OCI-LY7 (cell line): ENCODE data around the gene DHRS4L2. TPM values are rescaled to one million over a fixed set of nuclear protein-coding genes. Genes with fewer than 3 reads are reported as not detected.
A peak's percentile ranks its signal among the peaks of the same experiment; 100 is the strongest.
"Not testable (repeated sequence)": the region's sequence is repeated elsewhere in the genome, so short reads cannot be mapped to it uniquely, and the experiment has no call there.

Experiments used
- BruUV-seq: library from RNA; stranded (reverse); fragments of 400-500 nt; replicated peaks from 2 replicates; lab custom pipeline; 2021; lab: Mats Ljungman, UMichigan
- CTCF ChIA-PET: fragments of 300-600 bp; sonication (Branson Sonifier 250); formaldehyde crosslinking; loops from one replicate; lab custom pipeline; 2022; ENCODE audit warnings: antibody characterized with exemption; ENCODE audit not compliant: unreplicated experiment; lab: Charles Lee
- POLR2A ChIA-PET: fragments of 300-600 bp; sonication (Branson Sonifier 250); formaldehyde crosslinking; loops from one replicate; lab custom pipeline; 2022; ENCODE audit warnings: antibody characterized with exemption; lab: Charles Lee
- DNase-seq: peaks from one replicate; pipeline ENCODE4 v3.0.0-alpha.2; 2015; ENCODE audit warnings: low spot score
- H2AFZ ChIP-seq: fragments of 200-600 bp; sonication (generic), shearing (Covaris generic); 2 replicates; pipeline ENCODE4 v1.6.1; 2014; ENCODE audit warnings: mild to moderate bottlenecking, antibody characterized with exemption, low read length, moderate library complexity
- H3K27ac ChIP-seq: fragments of 200-600 bp; sonication (generic); 2 replicates; pipeline ENCODE4 v1.5.1; 2014; ENCODE audit warnings: mixed run types, low read depth, mild to moderate bottlenecking, moderate library complexity, low read length, inconsistent platforms; ENCODE audit not compliant: poor library complexity, severe bottlenecking
- H3K36me3 ChIP-seq: fragments of 200-600 bp; sonication (generic); 2 replicates; pipeline ENCODE4 v1.6.1; 2014; ENCODE audit warnings: mild to moderate bottlenecking, antibody characterized with exemption, low read length, moderate library complexity, mixed read lengths; ENCODE audit not compliant: insufficient read depth
- H3K4me1 ChIP-seq: fragments of 200-600 bp; sonication (generic); 2 replicates; pipeline ENCODE4 v1.5.1; 2014; ENCODE audit warnings: mild to moderate bottlenecking, low read length; ENCODE audit not compliant: insufficient read depth, poor library complexity, severe bottlenecking
- H3K4me2 ChIP-seq: fragments of 200-600 bp; sonication (generic); 2 replicates; pipeline ENCODE4 v1.6.1; 2014; ENCODE audit warnings: mild to moderate bottlenecking, low read length
- H3K4me3 ChIP-seq: fragments of 200-600 bp; sonication (generic); 2 replicates; pipeline ENCODE4 v1.5.1; 2014; ENCODE audit warnings: mild to moderate bottlenecking, low read depth, low read length; ENCODE audit not compliant: poor library complexity, severe bottlenecking
- H3K79me2 ChIP-seq: fragments of 200-600 bp; sonication (generic); 2 replicates; pipeline ENCODE4 v1.6.1; 2016; ENCODE audit warnings: low read depth, mild to moderate bottlenecking, low read length, moderate library complexity, mixed read lengths; ENCODE audit not compliant: insufficient read depth
- H3K9me2 ChIP-seq: fragments of 200-600 bp; sonication (generic); 2 replicates; pipeline ENCODE4 v1.6.1; 2016; ENCODE audit warnings: mild to moderate bottlenecking, low read length, mixed read lengths; ENCODE audit not compliant: insufficient read depth
- H3K9me3 ChIP-seq: fragments of 200-600 bp; sonication (generic); 2 replicates; pipeline ENCODE4 v1.6.1; 2014; ENCODE audit warnings: mild to moderate bottlenecking, mixed run types, low read length, mixed read lengths
- H4K20me1 ChIP-seq: fragments of 200-600 bp; sonication (generic); 2 replicates; pipeline ENCODE4 v1.6.1; 2014; ENCODE audit warnings: mild to moderate bottlenecking, antibody characterized with exemption, low read length, moderate library complexity, mixed read lengths; ENCODE audit not compliant: insufficient read depth
- CTCF ChIP-seq: fragments of 200-600 bp; sonication (generic); conservative IDR thresholded peaks from 2 replicates; pipeline ENCODE4 v1.5.1; 2014; ENCODE audit warnings: mild to moderate bottlenecking, antibody characterized with exemption, low read length, moderate library complexity, mixed read lengths
- EZH2phosphoT487 ChIP-seq: fragments of 200-600 bp; sonication (generic); IDR thresholded peaks from 2 replicates; pipeline ENCODE4 v1.6.1; 2018; ENCODE audit warnings: low read depth, borderline replicate concordance, mild to moderate bottlenecking, mixed run types, antibody characterized with exemption, low read length, moderate library complexity, mixed read lengths
- intact Hi-C: fragments of 100-400 bp; cut with micrococcal nuclease; formaldehyde crosslinking; loops from one replicate; pipeline ENCODE4 v1.10.0; 2022; ENCODE audit not compliant: unreplicated experiment
- total RNA-seq, 2 experiments: library from RNA; depleted of rRNA in 1 of 2; stranded (reverse); fragments of >200 nt in 1 of 2; shearing (Covaris generic) in 1 of 2; gene quantifications; 2 replicates each; pipeline ENCODE4 v1.2.3, GENCODE V29; 2014 to 2022

The DHRS4L2 gene
- total RNA-seq, 2 experiments from 2014 or later = 18.8 to 24.2 TPM

- DNase-seq = no peak
- H3K27ac ChIP-seq = no peak overlapping the region
- H2AFZ ChIP-seq = no peak overlapping the region
- CTCF ChIA-PET = no interaction called here
- no TSS peak for BruUV-seq
- peaks cover 5% of the 10 kb centered on the region for H3K9me3 ChIP-seq
- POLR2A ChIA-PET = no interaction called here
- peaks cover 13% of the 10 kb centered on the region for H3K4me1 ChIP-seq
- no peaks in the 10 kb centered on the region for H3K9me2 ChIP-seq
- 0 out of 2 replicates have a peak, but pooled peaks cover 3% of the 10 kb centered on the region for H3K79me2 ChIP-seq
- TF ChIP-seq CTCF (no peak), EZH2phosphoT487 (no peak)
- no peak overlapping the region for H3K4me3 ChIP-seq
- H3K36me3 ChIP-seq = no peaks in the 10 kb centered on the region; the same call in 1 of the 2 replicates
- intact Hi-C loops = no loop called here
- H3K4me2 ChIP-seq = no peak overlapping the region
- no peaks in the 10 kb centered on the region for H4K20me1 ChIP-seq
Measured at GRCh38 chr14:23950411-23951135, 38.2 kb upstream of the DHRS4L2 start.

- H3K9me2 ChIP-seq, H2AFZ ChIP-seq, H3K36me3 ChIP-seq, H3K27ac ChIP-seq, H3K79me2 ChIP-seq, H4K20me1 ChIP-seq, H3K4me2 ChIP-seq, H3K9me3 ChIP-seq, CTCF ChIA-PET, BruUV-seq, DNase-seq, H3K4me3 ChIP-seq, intact Hi-C loops: not testable (repeated sequence)
- peaks cover 13% of the 10 kb centered on the region for H3K4me1 ChIP-seq
- POLR2A ChIA-PET = interaction anchor here (0.7 kb wide), 1 partner anchor 78 kb away, joined by 3 read pairs; no protein-coding TSS in a partner anchor
Measured at GRCh38 chr14:23951136-23951466, 37.6 kb upstream of the DHRS4L2 start.

- Histone ChIP-seq H3K9me2 (no peaks in the 10 kb centered on the region), H3K4me3 (no peak overlapping the region), H4K20me1 (no peaks in the 10 kb centered on the region), H3K4me2 (no peak overlapping the region), H2AFZ (no peak overlapping the region), H3K4me1 (peaks cover 13% of the 10 kb centered on the region), H3K36me3 (no peaks in the 10 kb centered on the region; the same call in 1 of the 2 replicates), H3K27ac (no peak overlapping the region), H3K9me3 (peaks cover 5% of the 10 kb centered on the region), H3K79me2 (0 out of 2 replicates have a peak, but pooled peaks cover 3% of the 10 kb centered on the region)
- POLR2A ChIA-PET = interaction anchor here (0.7 kb wide), 1 partner anchor 79 kb away, joined by 3 read pairs; no protein-coding TSS in a partner anchor
- BruUV-seq = no TSS peak
- TF ChIP-seq CTCF = 0 out of 2 replicates have a peak, but pooled peaks have one; percentile 13
- TF ChIP-seq EZH2phosphoT487 = no peak
- intact Hi-C loops = no loop called here
- no peak for DNase-seq
- CTCF ChIA-PET = no interaction called here
Measured at GRCh38 chr14:23951590-23952201, 37.0 kb upstream of the DHRS4L2 start.

GRCh38 chr14:23953116-23953463, 35.6 kb upstream of the DHRS4L2 start:
- intact Hi-C loops, H3K36me3 ChIP-seq, DNase-seq, H3K79me2 ChIP-seq, H3K9me2 ChIP-seq, H4K20me1 ChIP-seq, BruUV-seq, H3K9me3 ChIP-seq: not testable (repeated sequence)
- Histone ChIP-seq H3K4me2 (peak overlapping the region; percentile 91), H3K4me3 (peak overlapping the region; percentile 97), H3K27ac (peak overlapping the region; percentile 59), H2AFZ (peak overlapping the region; percentile 94), H3K4me1 (peaks cover 13% of the 10 kb centered on the region)
- ChIA-PET CTCF (interaction anchor here (1.3 kb wide), 1 partner anchor 9 kb away, joined by 3 read pairs; no protein-coding TSS in a partner anchor), POLR2A (interaction anchor here (0.8 to 0.9 kb wide), 2 partner anchors 155 to 161 kb away, joined by 3 read pairs; partner anchors contain the start of gene DCAF11)
